Heart left ventricle (tissue), 16 donors: ENCODE results near the gene TMEM176A. TPM values are rescaled to one million over a fixed set of nuclear protein-coding genes. Genes with fewer than 3 reads are reported as not detected.
"Not testable (repeated sequence)": the region's sequence is repeated elsewhere in the genome, so short reads cannot be mapped to it uniquely, and the experiment has no call there.

Experiments used
- ATAC-seq, 4 donors: fragments of 200-7000 bp; cut with Tn5 transposase; one replicate each; pipeline ENCODE4 v1.9.1; 2020 to 2022; ENCODE audit warnings: moderate library complexity in 4 of 4, mild to moderate bottlenecking in 3 of 4, moderate number of reproducible peaks in 1 of 4
- DNase-seq, 5 donors: peaks; one replicate each; pipeline ENCODE4 v3.0.0-alpha.2; 2020
- H3K27ac ChIP-seq, 12 donors: fragments of 200-600 bp; sonication (generic) in 4 of 12; one replicate each; pipeline versions ENCODE4 v1.5.0 to v1.8.0; 2016 to 2022; ENCODE audit warnings: mild to moderate bottlenecking in 2 of 12
- H3K27me3 ChIP-seq, 9 donors: fragments of 200-600 bp; sonication (generic) in 2 of 9; one replicate each; pipeline versions ENCODE4 v1.5.1 to v1.8.0; 2016 to 2022; ENCODE audit warnings: mild to moderate bottlenecking in 3 of 9
- H3K36me3 ChIP-seq, 9 donors: fragments of 200-600 bp; sonication (generic) in 2 of 9; one replicate each; pipeline versions ENCODE4 v1.5.0 to v1.8.0; 2018 to 2022; ENCODE audit warnings: mild to moderate bottlenecking in 2 of 9
- H3K4me1 ChIP-seq, 12 donors: fragments of 200-600 bp; sonication (generic) in 4 of 12; one replicate each; pipeline versions ENCODE4 v1.5.0 to v1.8.0; 2016 to 2022; ENCODE audit warnings: mild to moderate bottlenecking in 3 of 12
- H3K4me3 ChIP-seq, 12 donors: fragments of 200-600 bp; sonication (generic) in 4 of 12; one replicate each; pipeline versions ENCODE4 v1.5.0 to v1.8.0; 2017 to 2022; ENCODE audit warnings: mild to moderate bottlenecking in 9 of 12, moderate library complexity in 4 of 12
- H3K9me3 ChIP-seq, 12 donors: fragments of 200-600 bp; sonication (generic) in 4 of 12; one replicate each; pipeline versions ENCODE4 v1.5.0 to v1.8.0; 2016 to 2022; ENCODE audit warnings: mild to moderate bottlenecking in 1 of 12
- CTCF ChIP-seq, 12 donors: fragments of 200-600 bp; sonication (generic) in 4 of 12; IDR thresholded peaks; one replicate each; pipeline versions ENCODE4 v1.5.0 to v1.8.0; 2018 to 2022; ENCODE audit warnings: antibody characterized with exemption in 12 of 12, mild to moderate bottlenecking in 5 of 12
- POLR2A ChIP-seq, 2 donors: fragments of 450-650 bp; IDR thresholded peaks; one replicate each; pipeline ENCODE4 v1.6.1; 2017; ENCODE audit warnings: antibody characterized with exemption in 2 of 2, mild to moderate bottlenecking in 2 of 2, moderate library complexity in 2 of 2
- WGBS, 4 donors: extraction: QIAGEN DNeasy Blood & Tissue Kit in 2 of 4; methylation state at CpG; one replicate each; pipeline versions ENCODE4 v1.1.5 to v1.1.7; 2013 to 2018; 5-methylcytosine and 5-hydroxymethylcytosine counted together
- intact Hi-C, 10 donors: fragments of 100-400 bp; cut with DNase I; formaldehyde crosslinking; loops; one replicate each; pipeline versions ENCODE4 v1.11.1 to v1.14.2; 2022
- polyA plus RNA-seq, 2 donors: library from polyadenylated mRNA; stranded (reverse); fragments of 200-250 nt; gene quantifications; one replicate each; pipeline ENCODE4 v1.2.3, GENCODE V29; 2013
- total RNA-seq, 9 donors: library from RNA; depleted of rRNA in 2 of 9; stranded (reverse); fragments of >200 nt in 2 of 9; fragmentation: NEBNext Ultra II Directional in 3 of 9; extraction: Animal tissue kit (Norgen Biotek cat#: 25700) in 3 of 9; gene quantifications; one replicate each; pipeline versions ENCODE4 v1.1.0 to v1.2.4, GENCODE V29; 2016 to 2023
- donor health status: ischemic (EF 13 %, LVEDD 7.1; RV severe dilation, severe dysfunction).
- donor health status: healthy with polysubstance abuse.
- donor health status: DM: no; HTN: yes; CAD: no.
- donor health status: DM: no; HTN: no; CAD: no.
- donor health status: ischemic (EF 25% LVEDD 6.9; RV normal size, moderate dysfunction).
- donor health status: ischemic (EF 25% LVEDD 5.7; RV mildly dilated, moderate dysfunction).
- donor health status: healthy.
- donor health status: DM: yes; HTN: yes; CAD: no.
- donor health status: ischemic (EF 35%, LVEDD 5.7; RV mildly dilated, moderate dysfunction).
- donor health status: nonischemic (EF 11% LVEDD 7.7; RV severe dilation, severe dysfunction).
- donor health status: DM: yes; HTN: yes; CAD: no.
- donor health status: PGD.
- donor health status: ischemic (EF 29% LVEDD 5.4; RV normal size, mild dysfunction).
- donor health status: nonischemic (EF 23%, LVEDD 6.1; RV moderate dilation, normal function).

Gene TMEM176A
- total and polyA plus RNA-seq, 11 donors = 10.2 to 77.1 (median 29.7) TPM

- no peaks in the 10 kb centered on the region for H3K36me3 ChIP-seq
- no peak for DNase-seq
- no peak overlapping the region for H3K27ac ChIP-seq
- H3K4me1 ChIP-seq = no peaks in the 10 kb centered on the region
- 89 to 91% (median 91%) methylated on average over 4 of the region's 4 CpGs for WGBS, 4 donors
- no peak overlapping the region for H3K4me3 ChIP-seq
- ATAC-seq = no peak
- TF ChIP-seq CTCF (IDR thresholded peaks at IDR 0.05) (no peak), POLR2A (IDR thresholded peaks at IDR 0.05) (no peak)
- peaks cover 0 to 18% (median 0%) of the 10 kb centered on the region in 12 donors for H3K9me3 ChIP-seq
- intact Hi-C loops = loop anchor here in 1 of 10 donors (10.0 kb wide), 1 partner anchor 415 kb away; no protein-coding TSS in a partner anchor
- H3K27me3 ChIP-seq = no peaks in the 10 kb centered on the region
These were observed 30.8 kb upstream of the TMEM176A start for GRCh38 chr7:150769768-150770167.

GRCh38 chr7:150774131-150774530 lies 26.4 kb upstream of the TMEM176A start:
- not testable (repeated sequence) for H3K27ac ChIP-seq, ATAC-seq, H3K27me3 ChIP-seq, H3K4me1 ChIP-seq, H3K4me3 ChIP-seq, H3K36me3 ChIP-seq, DNase-seq
- H3K9me3 ChIP-seq = peaks cover 0 to 18% (median 0%) of the 10 kb centered on the region in 12 donors
- WGBS, 4 donors = 75 to 92% (median 82%) methylated on average over 1 of the region's 1 CpG
- intact Hi-C loops = loop anchor here in 1 of 10 donors (10.0 kb wide), 1 partner anchor 419 kb away; no protein-coding TSS in a partner anchor

- peaks cover 0 to 14% (median 0%) of the 10 kb centered on the region in 12 donors for H3K9me3 ChIP-seq
- ATAC-seq (no peak), DNase-seq (no peak)
- TF ChIP-seq POLR2A (IDR thresholded peaks at IDR 0.05) (no peak), CTCF (IDR thresholded peaks at IDR 0.05) (no peak)
- no peak overlapping the region for H3K4me3 ChIP-seq
- no peaks in the 10 kb centered on the region for H3K36me3 ChIP-seq
- no peaks in the 10 kb centered on the region for H3K27me3 ChIP-seq
- WGBS, 4 donors = 53 to 62% (median 60%) methylated on average over 8 of the region's 8 CpGs
- H3K4me1 ChIP-seq = peaks cover 0 to 27% (median 0%) of the 10 kb centered on the region in 12 donors
- no peak overlapping the region for H3K27ac ChIP-seq
- intact Hi-C loops = loop anchor here in 8 of 10 donors (1.0 to 10.0 kb wide), 7 partner anchors 84 to 423 kb away; no protein-coding TSS in a partner anchor
These were observed 22.4 kb upstream of the TMEM176A start for GRCh38 chr7:150778014-150778737.

DNA sequence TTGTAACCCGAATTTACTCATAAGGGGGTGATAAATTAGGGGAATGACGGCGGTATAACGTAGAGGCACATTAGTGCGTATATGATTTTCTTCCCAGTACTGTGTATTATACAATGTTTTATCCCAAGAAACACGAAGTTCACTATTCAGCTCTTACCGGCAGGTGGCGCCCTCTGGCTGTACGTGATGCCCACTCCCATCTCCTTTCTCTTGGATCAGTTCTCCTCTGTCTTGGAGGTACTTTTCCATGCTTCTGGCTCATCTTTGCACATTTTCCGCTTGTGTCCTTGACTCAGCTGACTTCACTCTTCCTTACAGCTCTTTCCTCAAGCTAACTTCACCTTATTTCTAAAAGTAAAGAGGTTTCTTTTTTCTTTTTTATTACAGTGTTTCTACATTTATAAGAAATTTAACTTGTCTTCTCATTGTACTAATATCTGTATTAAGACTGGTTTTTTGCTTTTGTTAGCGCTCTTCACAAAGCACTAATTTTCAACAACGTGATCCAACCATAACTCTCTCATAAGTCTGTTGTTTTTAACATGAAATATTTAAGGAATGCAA lies 21.7 kb upstream of the TMEM176A start:
- DNase-seq (peak; percentile 78 to 91 (median 83)), ATAC-seq (peak; percentile 65 to 89 (median 86))
- Histone ChIP-seq H3K27ac (no peak overlapping the region), H3K9me3 (peaks cover 0 to 7% (median 0%) of the 10 kb centered on the region in 12 donors), H3K4me1 (peaks cover 0 to 31% (median 0%) of the 10 kb centered on the region in 12 donors), H3K27me3 (no peaks in the 10 kb centered on the region), H3K36me3 (no peaks in the 10 kb centered on the region), H3K4me3 (no peak overlapping the region)
- intact Hi-C loops = loop anchor here in 8 of 10 donors (1.0 to 10.0 kb wide), 7 partner anchors 83 to 424 kb away; no protein-coding TSS in a partner anchor
- no peak for TF ChIP-seq POLR2A (IDR thresholded peaks at IDR 0.05)
- peak; percentile 84 to 97 (median 91) for TF ChIP-seq CTCF (IDR thresholded peaks at IDR 0.05)
- WGBS, 4 donors = 8 to 11% (median 9%) methylated on average over 12 of the region's 12 CpGs
